ENCODE data around the gene CTNNA1.
A peak's percentile ranks its signal among the peaks of the same experiment; 100 is the strongest.
"Not testable (repeated sequence)": the region's sequence is repeated elsewhere in the genome, so short reads cannot be mapped to it uniquely, and the experiment has no call there.

Gene CTNNA1

DNA sequence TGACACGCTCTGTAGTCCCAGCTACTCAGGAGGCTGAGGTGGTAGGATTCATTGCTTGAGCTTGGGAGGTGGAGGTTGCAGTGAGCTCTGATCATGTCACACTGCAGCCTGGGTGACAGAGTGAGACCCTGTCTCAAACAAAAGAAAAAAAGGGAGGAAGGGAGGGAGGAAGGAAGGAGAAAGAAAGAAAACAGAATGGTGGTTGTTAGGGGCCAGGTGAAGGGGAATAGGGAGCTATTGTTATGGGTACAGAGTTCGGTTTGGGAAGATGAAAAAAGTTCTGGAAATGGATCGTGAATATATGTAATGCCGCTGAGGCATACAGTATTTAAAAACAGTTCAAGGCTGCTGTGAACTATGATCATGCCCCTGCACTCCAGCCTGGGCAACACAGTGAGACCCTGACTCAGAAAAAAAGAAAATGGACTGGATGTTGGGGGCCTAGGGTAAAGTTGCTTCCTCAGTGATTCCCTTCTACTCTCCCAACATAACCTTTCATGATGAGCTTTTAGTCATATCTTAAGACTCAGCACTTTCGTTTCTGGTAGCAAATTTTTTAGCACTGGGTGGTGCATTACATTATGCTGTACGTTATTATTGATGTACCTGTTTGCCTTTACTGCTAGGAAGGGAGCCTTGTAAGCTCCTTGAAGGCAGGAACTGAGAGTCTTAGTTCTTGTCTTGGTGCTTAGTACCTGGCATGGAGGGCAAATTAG, 4.0 kb downstream of the CTNNA1 start:
- TF ChIP-seq, protein P1, sequence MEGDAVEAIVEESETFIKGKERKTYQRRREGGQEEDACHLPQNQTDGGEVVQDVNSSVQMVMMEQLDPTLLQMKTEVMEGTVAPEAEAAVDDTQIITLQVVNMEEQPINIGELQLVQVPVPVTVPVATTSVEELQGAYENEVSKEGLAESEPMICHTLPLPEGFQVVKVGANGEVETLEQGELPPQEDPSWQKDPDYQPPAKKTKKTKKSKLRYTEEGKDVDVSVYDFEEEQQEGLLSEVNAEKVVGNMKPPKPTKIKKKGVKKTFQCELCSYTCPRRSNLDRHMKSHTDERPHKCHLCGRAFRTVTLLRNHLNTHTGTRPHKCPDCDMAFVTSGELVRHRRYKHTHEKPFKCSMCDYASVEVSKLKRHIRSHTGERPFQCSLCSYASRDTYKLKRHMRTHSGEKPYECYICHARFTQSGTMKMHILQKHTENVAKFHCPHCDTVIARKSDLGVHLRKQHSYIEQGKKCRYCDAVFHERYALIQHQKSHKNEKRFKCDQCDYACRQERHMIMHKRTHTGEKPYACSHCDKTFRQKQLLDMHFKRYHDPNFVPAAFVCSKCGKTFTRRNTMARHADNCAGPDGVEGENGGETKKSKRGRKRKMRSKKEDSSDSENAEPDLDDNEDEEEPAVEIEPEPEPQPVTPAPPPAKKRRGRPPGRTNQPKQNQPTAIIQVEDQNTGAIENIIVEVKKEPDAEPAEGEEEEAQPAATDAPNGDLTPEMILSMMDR (IDR thresholded peaks at IDR 0.05; ENCODE audit: insufficient read depth, low read depth, low read length, missing control alignments) = no peak

DNA sequence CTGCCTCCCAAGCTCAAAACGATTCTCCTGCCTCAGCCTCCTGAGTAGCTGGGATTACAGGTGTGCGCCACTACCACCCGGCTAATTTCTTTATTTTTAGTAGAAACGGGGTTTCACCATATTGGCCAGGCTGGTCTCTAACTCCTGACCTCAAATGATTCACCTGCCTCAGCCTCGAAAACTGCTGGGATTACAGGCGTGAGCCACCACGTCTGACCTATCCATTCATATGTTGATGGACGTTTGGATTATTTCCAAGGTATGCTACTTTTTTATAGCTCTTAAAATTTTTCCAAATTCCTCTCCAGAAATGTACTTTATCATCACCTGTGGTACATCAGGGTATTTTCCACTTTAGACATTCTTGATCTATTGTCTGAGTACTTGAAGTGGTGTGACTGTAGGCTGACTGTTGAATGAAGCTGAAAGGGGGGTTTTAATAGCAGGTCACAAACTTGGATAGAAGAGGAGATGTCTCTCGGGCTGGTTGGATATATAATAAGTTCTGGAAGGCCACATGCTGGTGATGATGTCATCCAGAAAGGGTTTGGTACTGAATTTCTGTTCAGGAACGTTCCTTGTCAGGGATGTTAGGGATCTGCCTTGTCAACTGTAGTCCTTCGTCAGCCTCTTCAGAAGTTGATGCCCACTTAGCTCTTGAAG, 7.4 kb downstream of the CTNNA1 start:
- DNase-seq (ENCODE audit: low read depth) = peak; percentile 30
- no peak overlapping the region for H3K4me3 ChIP-seq (ENCODE audit: low read length)
- TF ChIP-seq, protein P1 (IDR thresholded peaks at IDR 0.05; ENCODE audit: insufficient read depth, low read depth, low read length, missing control alignments) = no peak

More for the DNA sequence above, 4.0 kb downstream of the CTNNA1 start:
- no peak overlapping the region for H3K4me3 ChIP-seq (ENCODE audit: low read length)
- DNase-seq (ENCODE audit: low read depth) = no peak

DNA sequence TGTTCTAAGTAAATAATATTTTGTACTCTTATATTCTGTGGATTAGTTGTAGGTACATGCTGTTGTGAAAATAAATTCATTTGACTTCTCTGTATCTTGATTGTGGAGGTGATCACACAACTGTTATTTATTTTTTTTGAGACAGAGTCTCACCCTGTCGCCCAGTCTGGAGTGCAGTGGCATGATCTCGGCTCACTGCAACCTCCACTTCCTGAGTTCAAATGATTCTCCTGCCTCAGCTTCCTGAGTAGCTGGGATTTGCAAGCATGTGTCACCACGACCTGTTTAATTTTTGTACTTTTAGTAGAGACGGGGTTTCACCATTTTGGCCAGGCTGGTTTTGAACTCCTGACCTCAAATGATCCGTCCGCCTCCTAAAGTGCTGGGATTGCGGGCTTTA, 7.9 kb downstream of the CTNNA1 start:
- not testable (repeated sequence) for H3K4me3 ChIP-seq (ENCODE audit: low read length); DNase-seq (ENCODE audit: low read depth)

DNA sequence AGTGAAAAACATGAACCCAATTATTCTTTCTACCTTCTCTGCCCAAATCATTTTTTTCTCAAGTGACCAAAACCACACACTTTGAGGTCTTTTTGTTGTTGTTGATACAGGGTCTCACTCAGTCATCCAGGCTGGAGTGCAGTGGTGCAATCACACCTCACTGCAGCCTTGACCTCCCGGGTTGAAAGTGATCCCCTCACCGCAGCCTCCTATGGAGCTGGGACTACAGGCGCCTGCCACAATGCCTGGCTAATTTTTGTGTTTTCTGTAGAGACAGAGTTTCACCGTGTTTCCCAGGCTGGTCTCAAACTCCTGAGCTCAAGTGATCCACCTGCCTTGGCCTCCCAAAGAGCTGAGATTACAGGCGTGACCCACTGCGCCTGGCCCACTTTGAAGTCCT, 8.4 kb downstream of the CTNNA1 start:
- not testable (repeated sequence) for H3K4me3 ChIP-seq (ENCODE audit: low read length); DNase-seq (ENCODE audit: low read depth)

DNA sequence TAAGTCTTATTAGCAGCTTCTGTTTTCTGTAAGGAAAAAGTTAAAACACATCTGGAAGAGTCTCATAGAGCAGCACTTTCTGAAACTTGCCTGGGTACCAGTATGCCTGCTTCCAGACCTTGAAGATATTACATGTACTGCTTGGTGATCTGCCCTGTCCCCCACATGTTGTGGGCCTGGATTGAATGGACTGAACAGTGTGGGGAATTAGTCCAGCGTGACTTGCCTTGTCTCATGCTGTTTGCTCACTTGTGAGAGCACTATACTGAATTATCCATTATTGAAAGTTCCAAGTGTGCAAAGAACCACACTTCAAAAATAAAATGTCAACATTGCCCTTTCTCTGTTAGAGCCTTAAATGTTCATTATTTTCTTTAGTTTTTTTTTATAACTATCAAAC, 8.9 kb downstream of the CTNNA1 start:
- H3K4me3 ChIP-seq (ENCODE audit: low read length) = no peak overlapping the region
- DNase-seq (ENCODE audit: low read depth) = no peak
- TF ChIP-seq, protein P1 (IDR thresholded peaks at IDR 0.05; ENCODE audit: insufficient read depth, low read depth, low read length, missing control alignments) = no peak

DNA sequence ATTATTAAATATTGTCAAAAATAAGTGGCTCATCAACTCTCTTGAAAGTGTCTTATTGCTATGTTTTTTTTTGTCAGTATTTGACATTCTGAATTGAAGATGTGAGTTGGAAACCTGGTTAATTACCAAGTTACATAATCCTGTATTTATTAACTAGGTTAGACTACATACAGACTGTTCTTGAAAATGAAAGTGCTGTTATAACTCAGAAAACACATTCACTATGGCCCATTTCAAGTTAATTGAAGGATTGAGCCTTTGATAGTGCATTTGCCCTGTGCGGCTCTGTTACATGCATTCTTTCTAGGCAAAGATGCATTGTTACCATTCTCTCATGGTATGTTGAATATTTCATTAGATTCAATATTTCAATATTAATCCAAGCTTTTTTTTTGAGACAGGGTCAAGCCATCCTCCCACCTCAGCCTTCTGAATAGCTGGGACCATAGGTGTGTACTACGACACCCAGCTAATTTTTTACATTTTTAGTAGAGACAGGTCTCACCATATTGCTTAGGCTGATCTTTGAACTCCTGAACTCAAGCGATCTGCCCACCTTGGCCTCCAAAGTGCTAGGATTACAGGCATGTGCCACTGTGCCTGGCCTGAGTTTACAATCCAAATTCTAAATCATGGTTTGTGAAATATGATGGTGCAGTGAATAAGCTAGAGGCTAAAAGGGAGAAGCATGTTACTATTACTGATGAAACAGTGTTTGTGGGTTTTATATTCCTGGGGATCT, 10.0 kb downstream of the CTNNA1 start:
- TF ChIP-seq, protein P1 (IDR thresholded peaks at IDR 0.05; ENCODE audit: insufficient read depth, low read depth, low read length, missing control alignments) = no peak
- DNase-seq (ENCODE audit: low read depth) = no peak
- H3K4me3 ChIP-seq (ENCODE audit: low read length) = no peak overlapping the region

DNA sequence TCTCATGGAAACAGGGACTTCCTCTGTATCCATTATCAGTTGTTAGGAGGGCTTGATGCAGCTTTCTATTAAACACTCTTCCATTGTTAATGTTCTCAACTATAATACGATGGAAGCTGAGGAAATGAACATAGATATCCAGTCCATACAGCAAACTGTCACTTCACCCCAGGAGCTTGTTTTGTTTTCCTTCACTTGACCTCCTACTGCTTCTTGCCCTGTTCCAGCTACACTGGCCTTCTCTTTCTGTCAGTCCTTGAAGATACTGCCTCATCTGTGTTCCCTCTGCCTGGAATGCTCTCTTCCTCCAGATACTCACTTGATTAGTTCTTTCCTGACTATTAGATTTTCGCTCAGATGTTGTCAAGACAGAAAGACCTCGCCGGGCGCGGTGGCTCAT, 17.1 kb downstream of the CTNNA1 start:
- no peak overlapping the region for H3K4me3 ChIP-seq (ENCODE audit: low read length)
- TF ChIP-seq, protein P1 (IDR thresholded peaks at IDR 0.05; ENCODE audit: insufficient read depth, low read depth, low read length, missing control alignments) = no peak
- DNase-seq (ENCODE audit: low read depth) = no peak

Measured in epithelial cell of esophagus (primary cell).